ENCODE data around the gene AVPR2.

- TF ChIP-seq EZH2 (IDR thresholded peaks at IDR 0.05): no peak
- peak; percentile 7 for TF ChIP-seq CTCF (IDR thresholded peaks at IDR 0.05)
Observed at GRCh38 chrX:153878969-153879653, 25.4 kb upstream of the AVPR2 start.

Data from neural progenitor cell (in vitro differentiated cells).